Gastroesophageal sphincter (tissue), 4 donors: ENCODE data around the gene CD28. TPM values are rescaled to one million over a fixed set of nuclear protein-coding genes. Genes with fewer than 3 reads are reported as not detected.
"Not testable (repeated sequence)": the region's sequence is repeated elsewhere in the genome, so short reads cannot be mapped to it uniquely, and the experiment has no call there.

ENCODE experiments used
- ATAC-seq: fragments of 150-250 bp; one replicate; pipeline ENCODE4 v1.9.1; 2016; ENCODE audit warnings: mild to moderate bottlenecking, moderate library complexity
- H3K27ac ChIP-seq, 4 donors: fragments of 200-600 bp; sonication (generic) in 3 of 4; 1 replicate in 3 of 4; 2 replicates in 1 of 4; pipeline ENCODE4 v1.5.1; 2016 to 2019
- H3K27me3 ChIP-seq: fragments of 200-600 bp; sonication (generic); one replicate; pipeline ENCODE4 v1.5.1; 2019
- H3K36me3 ChIP-seq, 2 donors: fragments of 200-600 bp; sonication (generic); one replicate each; pipeline ENCODE4 v1.5.1; 2019; ENCODE audit warnings: control low read depth in 1 of 2
- H3K4me1 ChIP-seq, 3 donors: fragments of 200-600 bp; sonication (generic); 1 replicate in 2 of 3; 2 replicates in 1 of 3; pipeline ENCODE4 v1.5.1; 2016 to 2019; ENCODE audit warnings: control low read depth in 2 of 3
- H3K4me3 ChIP-seq, 2 donors: fragments of 200-600 bp; sonication (generic); one replicate each; pipeline ENCODE4 v1.5.1; 2019; ENCODE audit warnings: mild to moderate bottlenecking in 1 of 2, moderate library complexity in 1 of 2
- H3K9me3 ChIP-seq, 3 donors: fragments of 200-600 bp; sonication (generic); one replicate each; pipeline ENCODE4 v1.5.1; 2017 to 2019; ENCODE audit warnings: control low read depth in 2 of 3
- EP300 ChIP-seq: sonication (generic); formaldehyde crosslinking; IDR thresholded peaks from one replicate; pipeline ENCODE4 v1.6.1; 2017; ENCODE audit warnings: antibody characterized with exemption, mild to moderate bottlenecking
- POLR2A ChIP-seq, 2 donors: fragments of 450-650 bp; IDR thresholded peaks; one replicate each; pipeline ENCODE4 v1.6.1; 2017; ENCODE audit warnings: antibody characterized with exemption in 2 of 2, mild to moderate bottlenecking in 2 of 2, moderate library complexity in 1 of 2
- POLR2AphosphoS5 ChIP-seq: sonication (generic); formaldehyde crosslinking; IDR thresholded peaks from one replicate; pipeline ENCODE4 v1.6.1; 2017; ENCODE audit warnings: antibody characterized with exemption
- WGBS, 2 donors: methylation state at CpG; one replicate each; pipeline ENCODE4 v1.1.5; 2018; ENCODE audit warnings: low coverage in 1 of 2; 5-methylcytosine and 5-hydroxymethylcytosine counted together
- total RNA-seq, 4 donors: library from RNA; depleted of rRNA; stranded (reverse); fragments of >200 nt; gene quantifications; one replicate each; pipeline ENCODE4 v1.1.0, GENCODE V29; 2016
- TF ChIP-seq, protein P1 (sequence below), 4 experiments: fragments of 200-600 bp in 2 of 4; fragments of 450-650 bp in 2 of 4; sonication (generic) in 1 of 4; IDR thresholded peaks; one replicate each; pipeline ENCODE4 v1.5.1; 2017 to 2019; ENCODE audit warnings: antibody characterized with exemption in 4 of 4, mild to moderate bottlenecking in 2 of 4, moderate library complexity in 2 of 4

CD28 gene
- total RNA-seq, 4 donors from 2014 or later: 0.19 to 2.3 (median 1.4) TPM

DNA sequence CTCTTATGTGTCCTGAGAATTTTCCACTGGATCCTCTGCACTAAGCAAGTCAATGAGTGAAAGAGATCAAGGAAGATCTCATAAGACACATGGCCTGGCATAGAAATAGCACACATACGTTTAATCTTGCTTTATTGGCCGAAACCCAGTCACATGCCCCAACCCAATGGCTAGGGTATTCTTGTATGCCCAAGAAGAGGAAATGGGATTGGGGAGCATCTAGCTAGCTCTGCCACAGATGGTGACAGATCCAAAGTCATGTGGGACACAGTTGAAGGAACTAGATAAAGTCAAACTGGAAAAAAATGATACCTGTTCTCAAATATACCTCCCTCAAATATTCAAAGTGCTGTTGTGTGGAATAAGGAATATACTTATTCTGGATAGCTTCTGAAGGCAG lies 74.7 kb downstream of the CD28 start:
- Histone ChIP-seq H3K27me3 (no peaks in the 10 kb centered on the region), H3K27ac (no peak overlapping the region), H3K36me3 (no peaks in the 10 kb centered on the region), H3K4me3 (no peak overlapping the region), H3K9me3 (no peaks in the 10 kb centered on the region), H3K4me1 (peaks cover 6 to 33% (median 15%) of the 10 kb centered on the region in 3 donors)
- no peak for TF ChIP-seq POLR2A (IDR thresholded peaks at IDR 0.05)
- TF ChIP-seq EP300: no peak
- ATAC-seq: no peak
- 61 to 83% methylated on average over 2 of the region's 2 CpGs for WGBS, 2 donors

DNA sequence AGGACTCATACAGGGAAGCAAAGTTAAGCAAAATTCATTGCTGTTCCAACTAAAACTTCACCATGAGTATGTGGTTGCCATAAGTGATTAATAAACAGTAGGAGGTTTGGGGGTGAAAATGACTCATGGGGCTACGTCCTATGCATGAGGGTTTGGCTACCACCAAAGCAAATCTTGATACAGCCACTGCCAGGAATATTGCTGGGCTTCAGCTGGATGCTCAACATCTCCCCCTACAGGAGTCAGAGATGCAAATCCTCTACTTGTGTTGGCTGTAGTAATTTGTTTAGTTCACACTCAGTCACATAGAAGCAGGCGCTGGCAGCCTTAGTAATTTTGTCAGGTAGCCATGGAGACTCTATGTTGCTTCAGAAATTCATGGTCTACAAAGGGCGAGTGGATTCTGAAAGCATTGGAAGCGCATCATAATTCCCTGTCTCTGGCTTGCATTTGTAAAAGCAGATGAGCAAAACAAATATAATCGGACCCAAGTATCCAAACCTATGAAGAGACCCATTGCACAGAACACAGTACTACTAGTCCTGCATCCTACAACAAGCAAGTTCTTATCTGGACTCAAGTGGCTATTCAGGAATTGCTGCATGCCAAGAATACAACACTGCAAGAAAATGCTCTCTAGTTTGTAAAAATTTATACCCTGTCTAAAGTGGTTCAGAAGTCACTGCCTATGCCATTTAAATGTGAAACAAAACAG lies 76.0 kb downstream of the CD28 start:
- peak; percentile 47 for ATAC-seq
- TF ChIP-seq, protein P1, sequence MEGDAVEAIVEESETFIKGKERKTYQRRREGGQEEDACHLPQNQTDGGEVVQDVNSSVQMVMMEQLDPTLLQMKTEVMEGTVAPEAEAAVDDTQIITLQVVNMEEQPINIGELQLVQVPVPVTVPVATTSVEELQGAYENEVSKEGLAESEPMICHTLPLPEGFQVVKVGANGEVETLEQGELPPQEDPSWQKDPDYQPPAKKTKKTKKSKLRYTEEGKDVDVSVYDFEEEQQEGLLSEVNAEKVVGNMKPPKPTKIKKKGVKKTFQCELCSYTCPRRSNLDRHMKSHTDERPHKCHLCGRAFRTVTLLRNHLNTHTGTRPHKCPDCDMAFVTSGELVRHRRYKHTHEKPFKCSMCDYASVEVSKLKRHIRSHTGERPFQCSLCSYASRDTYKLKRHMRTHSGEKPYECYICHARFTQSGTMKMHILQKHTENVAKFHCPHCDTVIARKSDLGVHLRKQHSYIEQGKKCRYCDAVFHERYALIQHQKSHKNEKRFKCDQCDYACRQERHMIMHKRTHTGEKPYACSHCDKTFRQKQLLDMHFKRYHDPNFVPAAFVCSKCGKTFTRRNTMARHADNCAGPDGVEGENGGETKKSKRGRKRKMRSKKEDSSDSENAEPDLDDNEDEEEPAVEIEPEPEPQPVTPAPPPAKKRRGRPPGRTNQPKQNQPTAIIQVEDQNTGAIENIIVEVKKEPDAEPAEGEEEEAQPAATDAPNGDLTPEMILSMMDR (IDR thresholded peaks at IDR 0.05): peak; percentile 41 to 65 (median 54)
- TF ChIP-seq POLR2A (IDR thresholded peaks at IDR 0.05): no peak
- Histone ChIP-seq H3K36me3 (no peaks in the 10 kb centered on the region), H3K4me3 (no peak overlapping the region), H3K4me1 (peaks cover 6 to 39% (median 18%) of the 10 kb centered on the region in 3 donors), H3K27me3 (no peaks in the 10 kb centered on the region), H3K9me3 (no peaks in the 10 kb centered on the region), H3K27ac (no peak overlapping the region)
- WGBS, 2 donors: 32 to 46% methylated on average over 4 of the region's 5 CpGs

DNA sequence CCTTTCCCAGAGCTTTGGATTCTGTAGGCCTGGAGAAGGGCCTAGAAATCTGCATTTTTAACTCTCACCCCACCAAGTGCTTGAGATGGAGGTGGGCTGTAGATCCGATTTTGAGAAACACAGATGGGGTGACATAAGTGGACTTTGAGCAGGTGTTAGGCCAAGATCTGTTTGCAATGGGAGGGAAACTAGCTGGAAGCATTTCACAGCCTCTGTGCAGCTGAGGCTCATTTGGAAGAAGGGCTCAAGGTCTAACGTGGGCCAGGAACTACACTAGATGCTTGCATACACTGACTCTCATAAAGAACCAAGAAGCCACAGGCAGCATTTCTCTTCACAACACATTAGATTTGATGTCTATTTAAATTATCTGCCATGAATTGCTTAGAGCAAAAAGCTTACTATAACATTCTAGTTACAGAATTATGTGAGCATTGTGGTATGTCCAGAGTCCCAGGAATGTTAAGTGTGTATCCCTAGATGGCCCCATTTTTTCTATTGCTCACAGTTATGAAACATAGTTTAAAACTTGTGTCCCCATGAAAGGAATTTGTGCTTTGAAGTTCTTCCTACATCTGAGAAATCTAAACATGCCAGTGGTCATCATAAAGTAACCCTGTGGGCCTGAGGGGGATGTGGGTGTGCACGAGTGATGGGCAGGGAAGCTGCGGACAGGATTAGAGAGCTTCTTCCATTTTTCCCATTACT lies 77.2 kb downstream of the CD28 start:
- 48 to 72% methylated on average over 2 to 4 of the region's 4 CpGs for WGBS, 2 donors
- H3K27me3 ChIP-seq: no peaks in the 10 kb centered on the region
- H3K36me3 ChIP-seq: no peaks in the 10 kb centered on the region
- TF ChIP-seq POLR2AphosphoS5 (no peak), EP300 (no peak), POLR2A (IDR thresholded peaks at IDR 0.05) (no peak)
- TF ChIP-seq, protein P1 (IDR thresholded peaks at IDR 0.05): no peak
- H3K4me1 ChIP-seq: peaks cover 6 to 39% (median 18%) of the 10 kb centered on the region in 3 donors
- H3K9me3 ChIP-seq: no peaks in the 10 kb centered on the region
- ATAC-seq: peak; percentile 21
- H3K4me3 ChIP-seq: no peak overlapping the region
- peak overlapping the region in 1 of 4 donors; percentile 28 for H3K27ac ChIP-seq

DNA sequence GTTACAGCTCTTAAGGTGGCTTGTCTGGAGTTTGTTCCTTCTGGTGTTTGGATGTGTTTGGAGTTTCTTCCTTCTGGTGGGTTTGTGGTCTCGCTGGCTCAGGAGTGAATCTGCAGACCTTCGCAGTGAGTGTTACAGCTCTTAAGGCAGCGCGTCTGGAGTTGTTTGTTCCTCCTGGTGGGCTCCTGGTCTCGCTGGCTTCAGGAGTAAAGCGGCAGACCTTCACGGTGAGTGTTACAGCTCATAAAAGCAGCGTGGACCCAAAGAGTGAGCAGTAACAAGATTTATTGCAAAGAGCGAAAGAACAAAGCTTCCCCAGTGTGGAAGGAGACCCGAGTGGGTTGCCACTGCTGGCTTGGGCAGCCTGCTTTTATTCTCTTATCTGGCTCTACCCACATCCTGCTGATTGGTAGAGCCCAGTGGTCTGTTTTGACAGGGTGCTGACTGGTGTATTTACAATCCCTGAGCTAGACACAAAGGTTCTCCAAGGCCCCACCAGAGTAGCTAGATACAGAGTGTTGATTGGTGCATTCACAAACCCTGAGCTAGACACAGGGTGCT lies 78.4 kb downstream of the CD28 start:
- H3K4me3 ChIP-seq, H3K27me3 ChIP-seq, ATAC-seq, H3K9me3 ChIP-seq, H3K27ac ChIP-seq, H3K36me3 ChIP-seq: not testable (repeated sequence)
- WGBS, 2 donors: 60 to 97% methylated on average over 1 to 4 of the region's 10 CpGs
- peaks cover 6 to 39% (median 18%) of the 10 kb centered on the region in 3 donors for H3K4me1 ChIP-seq

DNA sequence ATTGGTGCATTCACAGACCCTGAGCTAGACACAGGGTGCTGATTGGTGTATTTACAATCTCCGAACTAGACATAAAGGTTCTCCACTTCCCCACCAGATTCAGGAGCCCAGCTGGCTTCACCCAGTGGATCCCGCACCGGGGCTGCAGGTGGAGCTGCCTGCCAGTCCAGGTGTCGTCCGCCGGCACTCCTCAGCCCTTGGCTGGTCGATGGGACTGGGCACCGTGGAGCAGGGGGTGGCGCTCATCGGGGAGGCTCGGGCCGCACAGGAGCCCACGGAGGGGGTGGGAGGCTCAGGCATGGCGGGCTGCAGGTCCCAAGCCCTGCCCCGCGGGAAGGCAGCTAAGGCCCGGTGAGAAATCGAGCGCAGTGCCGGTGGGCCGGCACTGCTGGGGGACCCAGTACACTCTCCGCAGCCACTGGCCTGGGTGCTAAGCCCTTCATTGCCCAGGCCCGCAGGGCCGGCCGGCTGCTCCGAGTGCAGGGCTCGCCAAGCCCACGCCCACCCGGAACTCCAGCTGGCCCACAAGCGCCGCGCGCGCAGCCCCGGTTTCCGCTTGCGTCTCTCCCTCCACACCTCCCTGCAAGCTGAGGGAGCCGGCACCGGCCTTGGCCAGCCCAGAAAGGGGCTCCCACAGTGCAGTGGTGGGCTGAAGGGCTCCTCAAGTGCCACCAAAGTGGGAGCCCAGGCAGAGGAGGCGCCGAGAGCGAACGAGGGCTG lies 79.1 kb downstream of the CD28 start:
- H3K9me3 ChIP-seq, ATAC-seq, H3K27me3 ChIP-seq, H3K36me3 ChIP-seq, H3K4me3 ChIP-seq: not testable (repeated sequence)
- H3K27ac ChIP-seq: peak overlapping the region in 2 of 4 donors; percentile 8 to 46
- peaks cover 6 to 39% (median 18%) of the 10 kb centered on the region in 3 donors for H3K4me1 ChIP-seq
- WGBS, 2 donors: 100% methylated on average over 1 of the region's 43 CpGs; no CpG with 5 or more reads in 1 of the 2 donors

DNA sequence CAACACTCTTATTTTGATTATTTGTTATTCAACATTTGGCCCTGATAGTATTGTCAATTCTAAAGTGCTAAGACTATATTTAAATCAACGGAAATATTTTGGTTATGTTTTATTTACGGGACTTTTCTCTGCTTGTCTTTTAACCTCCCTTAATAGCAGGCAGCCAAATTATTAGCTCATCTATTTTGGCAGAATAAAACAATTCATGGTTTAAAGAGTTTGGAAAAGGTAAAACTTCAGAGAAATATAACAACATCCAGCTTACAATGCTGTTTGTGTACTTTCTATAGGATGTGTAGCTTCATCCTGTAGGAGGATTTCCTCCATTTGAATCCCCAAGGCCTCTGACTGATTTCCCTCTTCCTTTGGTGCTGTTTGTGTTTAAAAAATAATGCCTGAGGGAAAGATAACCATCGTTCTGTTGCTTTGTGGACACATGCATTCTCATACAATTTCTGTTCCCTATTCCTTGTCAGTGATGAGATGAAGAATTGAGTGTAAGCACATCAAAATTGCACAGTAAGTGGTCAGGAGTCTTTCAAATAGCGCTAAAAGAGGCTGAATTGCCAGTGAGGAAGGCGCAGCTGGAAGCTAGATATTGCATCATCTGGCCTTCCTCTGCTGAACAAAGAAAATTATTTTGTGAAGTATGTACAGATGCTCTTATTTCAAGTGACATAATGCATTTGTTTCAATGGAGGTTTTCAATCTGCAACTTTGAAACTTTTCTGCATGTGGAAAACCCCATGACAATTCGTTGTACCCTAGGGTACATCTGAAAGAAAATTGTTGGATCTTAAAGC lies 80.3 kb downstream of the CD28 start:
- ATAC-seq: peak; percentile 65
- H3K4me1 ChIP-seq: peaks cover 6 to 38% (median 18%) of the 10 kb centered on the region in 3 donors
- H3K27ac ChIP-seq: peak overlapping the region in 3 of 4 donors; percentile 8 to 63 (median 46)
- no peaks in the 10 kb centered on the region for H3K9me3 ChIP-seq
- no peak overlapping the region for H3K4me3 ChIP-seq
- TF ChIP-seq, protein P1 (IDR thresholded peaks at IDR 0.05): no peak
- TF ChIP-seq EP300: no peak
- TF ChIP-seq POLR2AphosphoS5: peak; percentile 49
- no peak for TF ChIP-seq POLR2A (IDR thresholded peaks at IDR 0.05)
- 28 to 44% methylated on average over 6 of the region's 6 CpGs for WGBS, 2 donors
- H3K27me3 ChIP-seq: no peaks in the 10 kb centered on the region
- H3K36me3 ChIP-seq: no peaks in the 10 kb centered on the region
